IPS-18c (cell line): Measurements from ENCODE around the gene TNNC2.

Source experiments
- H3K4me3 ChIP-seq: 2 replicates; pipeline ENCODE4 v1.7.0; 2013; ENCODE audit warnings: low read depth, mild to moderate bottlenecking, low read length, moderate library complexity; ENCODE audit not compliant: insufficient read depth
- H3K9me3 ChIP-seq: one replicate; pipeline ENCODE4 v1.6.1; 2013; ENCODE audit warnings: mild to moderate bottlenecking, low read length, moderate library complexity; ENCODE audit not compliant: control insufficient read depth, insufficient read depth

The TNNC2 gene

DNA sequence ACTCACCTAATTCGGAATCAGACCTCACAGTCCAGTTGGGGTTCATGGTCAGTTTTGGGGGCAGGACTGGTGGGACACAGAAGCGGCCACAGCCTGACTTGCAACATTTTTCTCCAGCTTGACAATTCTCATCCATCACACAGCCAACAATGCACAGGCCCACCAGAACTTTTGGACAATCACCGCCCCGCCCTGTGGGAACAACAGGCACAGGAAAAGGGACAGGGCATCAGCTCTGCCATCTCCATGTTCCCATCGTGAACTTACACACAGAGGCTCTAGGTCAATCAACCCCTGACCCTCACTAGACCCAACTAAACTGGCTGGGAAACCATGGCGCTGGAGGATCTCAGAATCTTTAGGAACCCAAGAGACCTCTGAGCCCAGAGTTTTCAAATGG lies 51.7 kb downstream of the TNNC2 start:
- H3K4me3 ChIP-seq = no peak overlapping the region
- no peaks in the 10 kb centered on the region for H3K9me3 ChIP-seq

DNA sequence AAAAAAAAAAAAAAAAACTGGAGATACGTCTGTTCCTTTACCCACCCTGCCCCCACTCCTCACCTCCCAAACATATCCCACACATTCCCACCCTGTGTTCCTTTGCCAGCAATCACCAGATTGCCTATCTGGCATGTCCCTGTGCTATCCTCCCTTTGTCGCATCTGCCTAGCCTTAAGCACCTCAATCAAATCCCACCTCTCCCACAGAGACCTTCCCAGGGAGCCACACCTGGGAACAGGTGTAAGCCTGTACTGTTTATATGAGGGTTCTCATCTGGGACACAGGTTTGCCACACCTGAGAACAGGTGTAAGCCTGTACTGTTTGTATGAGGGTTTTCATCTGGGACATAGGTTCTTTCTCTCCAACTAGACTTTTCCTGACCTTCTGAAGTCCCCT lies 52.2 kb downstream of the TNNC2 start:
- Histone ChIP-seq H3K9me3 (no peaks in the 10 kb centered on the region), H3K4me3 (no peak overlapping the region)
